K562 (cell line): ENCODE results near the gene LRRTM4. TPM values are rescaled to one million over a fixed set of nuclear protein-coding genes. Genes with fewer than 3 reads are reported as not detected.

ENCODE experiments used
- ATAC-seq: fragments of 200-7000 bp; cut with Tn5 transposase; 3 replicates; pipeline ENCODE4 v1.9.1; 2020; ENCODE audit warnings: moderate library complexity
- BruUV-seq: library from RNA; stranded (reverse); fragments of 400-500 nt; replicated peaks from 2 replicates; lab custom pipeline; 2021; lab: Mats Ljungman, UMichigan
- CTCF ChIA-PET: fragments of 300-600 bp; formaldehyde crosslinking; extraction: SDS; loops from one replicate; lab custom pipeline; 2021; ENCODE audit warnings: low intra/inter-chr PET ratio; lab: Yijun Ruan, JAX
- POLR2A ChIA-PET: fragments of 300-600, 350-650 bp; sonication (Branson Sonifier 250); formaldehyde crosslinking; extraction: SDS; loops from one replicate; lab custom pipeline; 2021; ENCODE audit warnings: antibody characterized with exemption, inconsistent platforms; lab: Yijun Ruan, JAX
- DNase-seq, 4 experiments: peaks; one replicate each; pipeline versions ENCODE4 v3.0.0 to v3.0.0-alpha.2; 2011 to 2018; ENCODE audit warnings: low spot score in 3 of 4, mixed read lengths in 3 of 4; ENCODE audit errors: extremely low read depth in 1 of 4
- FAIRE-seq: peaks from 2 replicates; lab custom pipeline; 2011; peaks lifted over from hg19 to GRCh38; lab: Jason Lieb, UNC
- H2AFZ ChIP-seq: 2 replicates; pipeline ENCODE4 v1.6.0; 2011; ENCODE audit warnings: low read depth, low read length, control low read depth, inconsistent platforms
- H3K27ac ChIP-seq: fragments of 200-600 bp; 3 replicates; pipeline ENCODE4 v1.8.0; 2011; ENCODE audit warnings: low read depth, mild to moderate bottlenecking, control low read depth, inconsistent platforms, low read length, moderate library complexity, mixed read lengths; ENCODE audit errors: extremely low read depth
- H3K27me3 ChIP-seq, 2 experiments: fragments of 300-600 bp in 1 of 2; 2 replicates in 1 of 2; 3 replicates in 1 of 2; pipeline versions ENCODE4 v1.6.0 to v1.8.0; 2011; ENCODE audit warnings: inconsistent platforms in 2 of 2, low read length in 2 of 2, mild to moderate bottlenecking in 1 of 2, mixed read lengths in 1 of 2, moderate library complexity in 1 of 2; ENCODE audit not compliant: control insufficient read depth in 2 of 2, insufficient read depth in 2 of 2
- H3K36me3 ChIP-seq: fragments of 300-600 bp; 3 replicates; pipeline ENCODE4 v1.8.0; 2011; ENCODE audit warnings: mild to moderate bottlenecking, low read length, inconsistent platforms; ENCODE audit not compliant: control insufficient read depth, insufficient read depth
- H3K4me1 ChIP-seq, 2 experiments: fragments of 200-600 bp in 1 of 2; replicated peaks in 1 of 2; 2 replicates in 1 of 2; 3 replicates in 1 of 2; pipeline versions ENCODE4 v1.5.1 to v1.8.0; 2011; ENCODE audit warnings: inconsistent platforms in 2 of 2, low read length in 2 of 2, mild to moderate bottlenecking in 1 of 2, mixed read lengths in 1 of 2, moderate library complexity in 1 of 2; ENCODE audit not compliant: control insufficient read depth in 2 of 2, insufficient read depth in 2 of 2
- H3K4me2 ChIP-seq: 2 replicates; pipeline ENCODE4 v1.6.1; 2011; ENCODE audit warnings: low read length, control low read depth, inconsistent platforms, mixed read lengths; ENCODE audit not compliant: insufficient read depth
- H3K4me3 ChIP-seq: fragments of 200-600 bp; sonication (generic), shearing (Covaris generic); 2 replicates; pipeline ENCODE4 v1.5.1; 2016; ENCODE audit warnings: control low read depth, inconsistent platforms
- H3K79me2 ChIP-seq: fragments of 200-600 bp; 3 replicates; pipeline ENCODE4 v1.8.0; 2011; ENCODE audit warnings: low read length, inconsistent platforms; ENCODE audit not compliant: control insufficient read depth, insufficient read depth
- H3K9ac ChIP-seq, 2 experiments: 2 replicates each; pipeline versions ENCODE4 v1.6.0 to v1.6.1; 2011; ENCODE audit warnings: low read depth in 2 of 2, low read length in 2 of 2, control low read depth in 1 of 2, inconsistent platforms in 1 of 2, mild to moderate bottlenecking in 1 of 2, mixed read lengths in 1 of 2; ENCODE audit not compliant: insufficient read depth in 1 of 2
- H3K9me1 ChIP-seq: one replicate; pipeline ENCODE4 v1.6.0; 2011; ENCODE audit warnings: inconsistent platforms, mild to moderate bottlenecking, low read length, moderate library complexity; ENCODE audit not compliant: control insufficient read depth, insufficient read depth
- H3K9me3 ChIP-seq: replicated peaks from 2 replicates; pipeline ENCODE4 v1.5.1; 2011; ENCODE audit warnings: low read depth, low read length, inconsistent platforms; ENCODE audit not compliant: control insufficient read depth, insufficient read depth
- H4K20me1 ChIP-seq: replicated peaks from 2 replicates; pipeline ENCODE4 v1.6.1; 2011; ENCODE audit warnings: low read length, inconsistent platforms, mixed read lengths; ENCODE audit not compliant: control insufficient read depth, insufficient read depth
- AFF1 ChIP-seq, 2 experiments: fragments of 450-650 bp; IDR thresholded peaks; 2 replicates each; pipeline ENCODE4 v1.6.1; 2018; ENCODE audit warnings: mild to moderate bottlenecking in 2 of 2, low read depth in 1 of 2; ENCODE audit not compliant: partially characterized antibody in 2 of 2
- ARID3A ChIP-seq: IDR thresholded peaks from 2 replicates; pipeline ENCODE4 v1.6.1; 2012; ENCODE audit warnings: low read depth, low read length, improper control_type of control experiment, borderline replicate concordance
- COPS2 ChIP-seq: fragments of 450-650 bp; conservative IDR thresholded peaks from 2 replicates; pipeline ENCODE4 v1.6.1; 2016; ENCODE audit warnings: mild to moderate bottlenecking, moderate library complexity
- CSDE1 ChIP-seq, 2 experiments: fragments of 450-650 bp; IDR thresholded peaks; 2 replicates each; pipeline ENCODE4 v1.6.1; 2016; ENCODE audit warnings: mild to moderate bottlenecking in 1 of 2
- E2F6 ChIP-seq, 2 experiments: IDR thresholded peaks; 2 replicates each; pipeline ENCODE4 v1.6.1; 2011; ENCODE audit warnings: borderline replicate concordance in 1 of 2, control low read depth in 1 of 2, low read depth in 1 of 2, low read length in 1 of 2, mild to moderate bottlenecking in 1 of 2, mixed read lengths in 1 of 2, moderate library complexity in 1 of 2; ENCODE audit not compliant: insufficient read depth in 1 of 2, insufficient read length in 1 of 2, poor library complexity in 1 of 2, severe bottlenecking in 1 of 2; ENCODE audit errors: extremely low read depth in 1 of 2
- ERF ChIP-seq: fragments of 450-650 bp; formaldehyde crosslinking; IDR thresholded peaks from 2 replicates; pipeline ENCODE4 v1.4.0; 2020; ENCODE audit warnings: mild to moderate bottlenecking, mixed read lengths
- HDAC6 ChIP-seq: IDR thresholded peaks from 2 replicates; pipeline ENCODE4 v1.6.1; 2012; ENCODE audit warnings: low read depth, mild to moderate bottlenecking, control low read depth, inconsistent platforms, low read length, moderate library complexity
- HINFP ChIP-seq: fragments of 450-650 bp; conservative IDR thresholded peaks from 2 replicates; pipeline ENCODE4 v1.6.1; 2016; ENCODE audit warnings: missing genetic modification characterization, low read depth, mild to moderate bottlenecking, control low read depth, missing compliant biosample characterization
- MBD2 ChIP-seq: sonication (generic); IDR thresholded peaks from 2 replicates; pipeline ENCODE4 v1.6.1; 2016; ENCODE audit warnings: low read depth, borderline replicate concordance
- NCOA6 ChIP-seq: fragments of 450-650 bp; IDR thresholded peaks from 2 replicates; pipeline ENCODE4 v1.6.1; 2017; ENCODE audit warnings: mild to moderate bottlenecking
- RAD51 ChIP-seq: fragments of 450-650 bp; IDR thresholded peaks from 2 replicates; pipeline ENCODE4 v1.7.1; 2016; ENCODE audit warnings: low read depth, mild to moderate bottlenecking, borderline replicate concordance
- ZNF311 ChIP-seq: fragments of 250-450 bp; sonication (Bioruptor Pico); IDR thresholded peaks from 2 replicates; pipeline ENCODE4 v1.4.0; 2020; ENCODE audit warnings: mild to moderate bottlenecking, moderate library complexity
- WGBS: fragments of 100-300 bp; shearing (Covaris generic); methylation state at CpG from one replicate; pipeline ENCODE4 v1.1.6; 2016; ENCODE audit warnings: low coverage, mixed read lengths; ENCODE audit not compliant: insufficient coverage; ENCODE audit errors: missing lambda C conversion rate; 5-methylcytosine and 5-hydroxymethylcytosine counted together
- in situ Hi-C: fragments of 300-500 bp; cut with MboI; formaldehyde crosslinking; loops from 4 replicates; pipeline ENCODE4 v1.15.0; 2018; ENCODE audit warnings: inconsistent platforms, mixed read lengths
- intact Hi-C: fragments of 100-400 bp; cut with micrococcal nuclease; formaldehyde crosslinking; loops from 2 replicates; pipeline ENCODE4 v1.14.2; 2022
- polyA plus RNA-seq, 8 experiments: library from polyadenylated mRNA; depleted of rRNA in 4 of 8; stranded (reverse) in 5 of 8; unstranded in 3 of 8; fragments of >200 nt; fragmentation: Nextera tagmentation in 2 of 8; fragmentation: Illumina TruSeq in 1 of 8; extraction: Ambion mirVana in 2 of 8; extraction: Trizol in 1 of 8; gene quantifications; 2 replicates each; pipeline versions ENCODE4 v1.2.1 to v1.2.3, GENCODE V29; 2011 to 2014; ENCODE audit warnings: inconsistent platforms in 1 of 8, missing spikeins in 1 of 8
- total RNA-seq, 7 experiments: library from RNA; depleted of rRNA in 6 of 7; stranded (reverse); fragments of >200 nt in 6 of 7; fragmentation: Illumina TruSeq in 2 of 7; extraction: Trizol in 2 of 7; gene quantifications; 2 replicates each; pipeline versions ENCODE4 v1.2.1 to v1.2.3, GENCODE V29; 2011 to 2021; ENCODE audit warnings: low replicate concordance in 1 of 7

Gene LRRTM4
- total and polyA plus RNA-seq, 9 of the 15 experiments (the other 6 are each of a cell fraction or from before 2014, with no cell fraction given): 0.04 TPM; not detected in 6

DNA sequence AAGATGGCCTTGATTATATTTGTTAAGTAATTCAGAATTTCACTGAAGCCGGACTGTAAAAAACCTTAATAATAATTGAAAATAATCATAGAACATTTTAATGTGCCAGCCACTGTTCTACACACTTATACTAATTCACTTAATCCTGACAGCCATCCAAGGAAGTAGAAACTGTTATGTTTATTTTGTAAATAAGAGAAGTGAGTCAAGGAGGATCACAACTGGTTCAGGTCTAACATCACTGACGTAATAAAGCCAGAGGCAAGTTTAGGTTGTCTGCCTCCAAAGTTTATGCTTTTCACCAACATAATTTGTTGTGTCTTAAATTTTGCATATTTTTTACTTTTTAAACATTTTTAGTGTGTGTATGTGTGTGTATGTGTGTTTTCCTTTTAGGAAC lies 436.1 kb downstream of the LRRTM4 start:
- Histone ChIP-seq H3K4me3 (no peak overlapping the region), H3K9ac (no peak overlapping the region), H4K20me1 (no peaks in the 10 kb centered on the region), H3K36me3 (no peaks in the 10 kb centered on the region), H3K27ac (no peak overlapping the region), H3K4me2 (no peak overlapping the region), H3K4me1 (no peaks in the 10 kb centered on the region), H3K9me1 (no peaks in the 10 kb centered on the region), H2AFZ (no peak overlapping the region), H3K27me3 (no peaks in the 10 kb centered on the region), H3K9me3 (no peaks in the 10 kb centered on the region), H3K79me2 (no peaks in the 10 kb centered on the region)
- BruUV-seq: no TSS peak
- ChIA-PET POLR2A (no interaction called here), CTCF (no interaction called here)
- no peak for DNase-seq
- WGBS: 0% methylated on average over 2 of the region's 2 CpGs
- no peak for FAIRE-seq
- in situ Hi-C loops (no loop called here), intact Hi-C loops (no loop called here)
- no peak for ATAC-seq
- TF ChIP-seq ERF (no peak), CSDE1 (IDR thresholded peaks at IDR 0.05) (no peak), ARID3A (no peak), HINFP (tag) (no peak), RAD51 (no peak), HDAC6 (no peak), E2F6 (IDR thresholded peaks at IDR 0.05; ENCODE audit: borderline replicate concordance in 1 of 2, extremely low read depth in 1 of 2, insufficient read depth in 1 of 2, insufficient read length in 1 of 2, low read depth in 1 of 2, low read length in 1 of 2, poor library complexity in 1 of 2, severe bottlenecking in 1 of 2) (no peak), MBD2 (no peak), COPS2 (no peak), NCOA6 (no peak), AFF1 (IDR thresholded peaks at IDR 0.05; ENCODE audit: low read depth in 1 of 2, partially characterized antibody in 2 of 2) (no peak), ZNF311 (CRISPR knock-in tag) (no peak)
